Thoracic aorta (tissue), 2 donors: ENCODE data around the gene DRC1. TPM values are rescaled to one million over a fixed set of nuclear protein-coding genes. Genes with fewer than 3 reads are reported as not detected.

Experiments used
- ATAC-seq: fragments of 150-250 bp; one replicate; pipeline ENCODE4 v1.8.0; 2017; ENCODE audit warnings: low read depth; ENCODE audit not compliant: insufficient number of reproducible peaks, low FRiP score
- DNase-seq: peaks from one replicate; pipeline ENCODE4 v3.0.0-alpha.2; 2020; ENCODE audit warnings: low spot score
- H3K27ac ChIP-seq, 2 donors: fragments of 200-600 bp; sonication (generic); 1 replicate in 1 of 2; 2 replicates in 1 of 2; pipeline ENCODE4 v1.5.1; 2016; ENCODE audit warnings: mild to moderate bottlenecking in 2 of 2, moderate library complexity in 2 of 2
- H3K27me3 ChIP-seq: fragments of 200-600 bp; sonication (generic); replicated peaks from 2 replicates; pipeline ENCODE4 v1.6.0; 2016; ENCODE audit warnings: mild to moderate bottlenecking; ENCODE audit not compliant: insufficient read depth
- H3K36me3 ChIP-seq: fragments of 200-600 bp; sonication (generic); one replicate; pipeline ENCODE4 v1.5.1; 2016
- H3K4me1 ChIP-seq, 2 donors: fragments of 200-600 bp; sonication (generic); 1 replicate in 1 of 2; 2 replicates in 1 of 2; pipeline versions ENCODE4 v1.5.1 to v1.6.0; 2016; ENCODE audit warnings: low read depth in 2 of 2, mild to moderate bottlenecking in 1 of 2; ENCODE audit not compliant: control insufficient read depth in 1 of 2
- H3K4me3 ChIP-seq: fragments of 200-600 bp; sonication (generic); 2 replicates; pipeline ENCODE4 v1.5.1; 2016; ENCODE audit warnings: mild to moderate bottlenecking
- H3K9me3 ChIP-seq: fragments of 200-600 bp; sonication (generic); 2 replicates; pipeline ENCODE4 v1.5.1; 2016
- total RNA-seq, 2 donors: library from RNA; depleted of rRNA; stranded (reverse); fragments of >200 nt; gene quantifications; one replicate each; pipeline versions ENCODE4 v1.1.0 to v1.2.3, GENCODE V29; 2016
- TF ChIP-seq, protein P1 (sequence below): fragments of 200-600 bp; sonication (generic); IDR thresholded peaks from one replicate; pipeline ENCODE4 v1.5.1; 2019; ENCODE audit warnings: antibody characterized with exemption

The DRC1 gene
- total RNA-seq, 2 donors from 2014 or later: not detected

DNA sequence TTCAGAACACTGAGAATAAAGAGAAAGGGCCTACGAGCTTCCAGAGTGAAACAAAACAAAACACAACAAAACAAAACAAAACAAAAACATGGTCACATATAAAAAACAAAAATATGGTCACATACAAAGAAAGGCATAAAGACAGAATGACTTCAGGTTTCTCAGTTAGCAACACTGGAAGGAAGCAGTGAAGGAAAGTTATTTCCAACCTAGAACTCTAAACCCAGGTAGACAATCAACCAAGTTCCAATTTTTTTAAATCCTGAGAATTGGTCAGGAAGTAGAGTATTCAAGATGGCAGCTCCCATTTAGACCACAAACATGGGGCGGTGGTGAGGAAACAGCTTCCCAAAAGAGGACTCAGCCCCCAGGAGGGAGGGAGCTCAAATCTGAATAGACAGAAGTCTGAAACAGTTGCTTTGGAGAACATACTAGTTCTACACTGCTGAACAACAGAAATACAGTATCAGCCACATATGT lies 9.1 kb downstream of the DRC1 start:
- H3K36me3 ChIP-seq: no peaks in the 10 kb centered on the region
- H3K9me3 ChIP-seq: no peaks in the 10 kb centered on the region
- ATAC-seq (no peak), DNase-seq (no peak)
- H3K4me1 ChIP-seq: no peaks in the 10 kb centered on the region
- H3K27me3 ChIP-seq: no peaks in the 10 kb centered on the region
- no peak overlapping the region for H3K4me3 ChIP-seq
- no peak overlapping the region for H3K27ac ChIP-seq
- TF ChIP-seq, protein P1, sequence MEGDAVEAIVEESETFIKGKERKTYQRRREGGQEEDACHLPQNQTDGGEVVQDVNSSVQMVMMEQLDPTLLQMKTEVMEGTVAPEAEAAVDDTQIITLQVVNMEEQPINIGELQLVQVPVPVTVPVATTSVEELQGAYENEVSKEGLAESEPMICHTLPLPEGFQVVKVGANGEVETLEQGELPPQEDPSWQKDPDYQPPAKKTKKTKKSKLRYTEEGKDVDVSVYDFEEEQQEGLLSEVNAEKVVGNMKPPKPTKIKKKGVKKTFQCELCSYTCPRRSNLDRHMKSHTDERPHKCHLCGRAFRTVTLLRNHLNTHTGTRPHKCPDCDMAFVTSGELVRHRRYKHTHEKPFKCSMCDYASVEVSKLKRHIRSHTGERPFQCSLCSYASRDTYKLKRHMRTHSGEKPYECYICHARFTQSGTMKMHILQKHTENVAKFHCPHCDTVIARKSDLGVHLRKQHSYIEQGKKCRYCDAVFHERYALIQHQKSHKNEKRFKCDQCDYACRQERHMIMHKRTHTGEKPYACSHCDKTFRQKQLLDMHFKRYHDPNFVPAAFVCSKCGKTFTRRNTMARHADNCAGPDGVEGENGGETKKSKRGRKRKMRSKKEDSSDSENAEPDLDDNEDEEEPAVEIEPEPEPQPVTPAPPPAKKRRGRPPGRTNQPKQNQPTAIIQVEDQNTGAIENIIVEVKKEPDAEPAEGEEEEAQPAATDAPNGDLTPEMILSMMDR: no peak

DNA sequence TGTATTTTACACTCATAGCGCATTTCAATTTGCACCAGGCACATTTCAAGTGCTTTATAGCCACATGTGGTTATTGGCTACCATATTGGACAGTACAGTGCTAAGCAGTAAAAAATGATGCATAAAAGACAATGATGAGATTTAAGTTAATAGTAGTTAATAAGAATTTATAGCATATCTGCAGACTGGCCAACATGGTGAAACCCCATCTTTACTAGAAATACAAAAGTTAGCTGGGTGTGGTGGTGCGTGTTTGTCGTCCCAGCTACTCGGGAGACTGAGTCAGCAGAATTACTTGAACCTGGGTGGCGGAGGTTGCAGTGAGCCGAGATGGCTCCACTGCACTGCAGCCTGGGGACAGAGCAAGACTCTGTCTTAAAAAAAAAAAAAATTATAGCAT lies 9.7 kb downstream of the DRC1 start:
- no peak overlapping the region for H3K4me3 ChIP-seq
- no peaks in the 10 kb centered on the region for H3K9me3 ChIP-seq
- ATAC-seq: no peak
- H3K36me3 ChIP-seq: no peaks in the 10 kb centered on the region
- no peaks in the 10 kb centered on the region for H3K27me3 ChIP-seq
- H3K4me1 ChIP-seq: no peaks in the 10 kb centered on the region
- TF ChIP-seq, protein P1: no peak
- no peak for DNase-seq
- H3K27ac ChIP-seq: no peak overlapping the region

GRCh38 chr2:26412091-26412673 lies 10.5 kb downstream of the DRC1 start:
- Histone ChIP-seq H3K4me1 (no peaks in the 10 kb centered on the region), H3K27me3 (no peaks in the 10 kb centered on the region), H3K4me3 (peak overlapping the region; percentile 56), H3K36me3 (no peaks in the 10 kb centered on the region), H3K9me3 (no peaks in the 10 kb centered on the region), H3K27ac (no peak overlapping the region)
- ATAC-seq (no peak), DNase-seq (no peak)
- TF ChIP-seq, protein P1: no peak

GRCh38 chr2:26414311-26414710 lies 12.6 kb downstream of the DRC1 start:
- H3K4me3 ChIP-seq: no peak overlapping the region
- no peaks in the 10 kb centered on the region for H3K27me3 ChIP-seq
- H3K4me1 ChIP-seq: no peaks in the 10 kb centered on the region
- ATAC-seq: no peak
- H3K36me3 ChIP-seq: no peaks in the 10 kb centered on the region
- DNase-seq: no peak
- H3K27ac ChIP-seq: no peak overlapping the region
- TF ChIP-seq, protein P1: no peak
- no peaks in the 10 kb centered on the region for H3K9me3 ChIP-seq

GRCh38 chr2:26421961-26422360 lies 20.2 kb downstream of the DRC1 start:
- Histone ChIP-seq H3K36me3 (no peaks in the 10 kb centered on the region), H3K27me3 (no peaks in the 10 kb centered on the region), H3K27ac (no peak overlapping the region), H3K9me3 (no peaks in the 10 kb centered on the region), H3K4me3 (no peak overlapping the region), H3K4me1 (no peaks in the 10 kb centered on the region)
- no peak for ATAC-seq
- no peak for DNase-seq
- TF ChIP-seq, protein P1: no peak
